Measurements from ENCODE around the gene UXS1. TPM values are rescaled to one million over a fixed set of nuclear protein-coding genes. Genes with fewer than 3 reads are reported as not detected.

The UXS1 gene
- total RNA-seq, 1 experiment from 2014 or later: 46.3 TPM

DNA sequence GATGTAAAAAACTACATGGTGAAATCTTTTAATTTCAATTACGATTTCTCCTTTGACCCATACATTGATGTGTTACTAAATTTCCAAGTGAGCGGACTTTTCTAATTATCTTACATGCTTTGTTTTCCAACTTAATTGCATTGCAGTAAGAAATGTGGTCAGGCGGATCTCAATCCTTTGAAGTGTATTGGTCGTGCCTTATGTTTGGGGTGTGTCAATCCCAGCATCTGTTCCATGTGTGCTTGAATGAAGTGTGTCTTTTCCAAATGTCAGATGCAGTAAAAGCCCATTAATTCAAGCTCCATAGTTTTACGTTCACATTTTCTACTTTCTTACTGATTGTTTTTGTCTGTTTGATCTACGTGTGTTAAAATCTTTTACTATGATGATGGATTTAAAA is 113.1 kb downstream of the UXS1 start:
- H3T11ph ChIP-seq (ENCODE audit: low read length): no peak overlapping the region
- no peaks in the 10 kb centered on the region for H3K9me3 ChIP-seq (ENCODE audit: control insufficient read depth, low read depth, low read length)
- H3K14ac ChIP-seq (ENCODE audit: insufficient read depth, low read length): no peak overlapping the region
- H2BK120ac ChIP-seq (ENCODE audit: low read depth, low read length, poor library complexity, severe bottlenecking): no peak overlapping the region
- WGBS (ENCODE audit: extremely low coverage, insufficient read length, low lambda C conversion rate): no CpG with 5 or more reads among the region's 6 CpGs
- Mint-ChIP-seq H3K9me3 (no peaks in the 10 kb centered on the region; a peak in 1 of 5 replicates), H3K27me3 (ENCODE audit: low read depth) (no peaks in the 10 kb centered on the region), H3K4me3 (no peak overlapping the region), H3K4me1 (peaks cover 20% of the 10 kb centered on the region in 2 experiments), H3K36me3 (ENCODE audit: insufficient read depth in 1 of 3, low read depth in 3 of 3) (no peaks in the 10 kb centered on the region), H3K27ac (no peak overlapping the region)
- no peak overlapping the region for H3K4ac ChIP-seq (ENCODE audit: low read depth, low read length)
- H2BK12ac ChIP-seq (ENCODE audit: insufficient read length, low read depth, low read length): no peak overlapping the region
- no peak overlapping the region for H2BK20ac ChIP-seq (ENCODE audit: low read depth, low read length, poor library complexity, severe bottlenecking)
- H4K20me1 ChIP-seq (ENCODE audit: control insufficient read depth, insufficient read depth, insufficient read length): no peaks in the 10 kb centered on the region
- H3K4me2 ChIP-seq (ENCODE audit: insufficient read depth, insufficient read length, low read length): no peak overlapping the region
- H3K9ac ChIP-seq (ENCODE audit: extremely low read depth, insufficient read length, low read length): no peak overlapping the region
- no peaks in the 10 kb centered on the region for H3K27me3 ChIP-seq (ENCODE audit: insufficient read depth, low read length)
- H2AFZ ChIP-seq (ENCODE audit: low read length): no peak overlapping the region
- no peak overlapping the region for H4K8ac ChIP-seq (replicated peaks; ENCODE audit: insufficient read length, low read depth, low read length)
- H3K4me1 ChIP-seq (ENCODE audit: insufficient read depth, low read length): no peaks in the 10 kb centered on the region
- no peak overlapping the region for H2AK5ac ChIP-seq (ENCODE audit: insufficient read length, low read length)
- no peak overlapping the region for H2BK15ac ChIP-seq (ENCODE audit: low read depth, low read length)
- no peak overlapping the region for H3K18ac ChIP-seq (ENCODE audit: insufficient read length, low read depth, low read length)
- H3K56ac ChIP-seq (ENCODE audit: insufficient read length, low read depth, low read length): no peak overlapping the region
- TF ChIP-seq, protein P1, sequence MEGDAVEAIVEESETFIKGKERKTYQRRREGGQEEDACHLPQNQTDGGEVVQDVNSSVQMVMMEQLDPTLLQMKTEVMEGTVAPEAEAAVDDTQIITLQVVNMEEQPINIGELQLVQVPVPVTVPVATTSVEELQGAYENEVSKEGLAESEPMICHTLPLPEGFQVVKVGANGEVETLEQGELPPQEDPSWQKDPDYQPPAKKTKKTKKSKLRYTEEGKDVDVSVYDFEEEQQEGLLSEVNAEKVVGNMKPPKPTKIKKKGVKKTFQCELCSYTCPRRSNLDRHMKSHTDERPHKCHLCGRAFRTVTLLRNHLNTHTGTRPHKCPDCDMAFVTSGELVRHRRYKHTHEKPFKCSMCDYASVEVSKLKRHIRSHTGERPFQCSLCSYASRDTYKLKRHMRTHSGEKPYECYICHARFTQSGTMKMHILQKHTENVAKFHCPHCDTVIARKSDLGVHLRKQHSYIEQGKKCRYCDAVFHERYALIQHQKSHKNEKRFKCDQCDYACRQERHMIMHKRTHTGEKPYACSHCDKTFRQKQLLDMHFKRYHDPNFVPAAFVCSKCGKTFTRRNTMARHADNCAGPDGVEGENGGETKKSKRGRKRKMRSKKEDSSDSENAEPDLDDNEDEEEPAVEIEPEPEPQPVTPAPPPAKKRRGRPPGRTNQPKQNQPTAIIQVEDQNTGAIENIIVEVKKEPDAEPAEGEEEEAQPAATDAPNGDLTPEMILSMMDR (conservative IDR thresholded peaks at IDR 0.05): no peak
- DNase-seq: no peak
- H3K27ac ChIP-seq (ENCODE audit: insufficient read length, low read depth, low read length): no peak overlapping the region
- H3K79me2 ChIP-seq (ENCODE audit: insufficient read depth, low read length): no peaks in the 10 kb centered on the region
- no peaks in the 10 kb centered on the region for H3K23me2 ChIP-seq (ENCODE audit: insufficient read length, low read depth, low read length, poor library complexity, severe bottlenecking)
- H4K91ac ChIP-seq (ENCODE audit: insufficient read length, low read depth, low read length): no peak overlapping the region
- H3K23ac ChIP-seq (ENCODE audit: insufficient read length, low read depth, low read length): no peak overlapping the region
- no peaks in the 10 kb centered on the region for H3K79me1 ChIP-seq (ENCODE audit: insufficient read depth, low read depth, low read length, poor library complexity, severe bottlenecking)
- H4K5ac ChIP-seq (ENCODE audit: insufficient read length, low read depth, low read length): no peak overlapping the region
- H2BK5ac ChIP-seq (ENCODE audit: insufficient read length, low read length): no peak overlapping the region
